H1 (cell line): ENCODE data around the gene UBL5. TPM values are rescaled to one million over a fixed set of nuclear protein-coding genes. Genes with fewer than 3 reads are reported as not detected.

ENCODE experiments used
- CTCF ChIA-PET: fragments of 300-600 bp; sonication (Branson Sonifier 250); formaldehyde crosslinking; loops from one replicate; lab custom pipeline; 2021; ENCODE audit not compliant: partially characterized antibody; lab: Charles Lee
- POLR2A ChIA-PET: fragments of 300-600 bp; sonication (Branson Sonifier 250); formaldehyde crosslinking; loops from one replicate; lab custom pipeline; 2021; ENCODE audit warnings: inconsistent platforms; ENCODE audit not compliant: partially characterized antibody; lab: Charles Lee
- DNase-seq, 2 experiments: peaks; one replicate each; pipeline versions ENCODE4 v3.0.0 to v3.0.0-alpha.2; 2010 to 2022; ENCODE audit warnings: low spot score in 2 of 2, low read depth in 1 of 2, mixed read lengths in 1 of 2
- FAIRE-seq: peaks from 2 replicates; lab custom pipeline; 2011; peaks lifted over from hg19 to GRCh38; lab: Jason Lieb, UNC
- H2AFZ ChIP-seq: 2 replicates; pipeline ENCODE4 v1.8.1; 2012; ENCODE audit warnings: low read length, inconsistent platforms
- H2AK5ac ChIP-seq: 2 replicates; pipeline ENCODE4 v1.6.1; 2013; ENCODE audit warnings: low read depth, low read length
- H2BK120ac ChIP-seq: replicated peaks from 2 replicates; pipeline ENCODE3; 2013; ENCODE audit warnings: low read depth, low read length, inconsistent platforms
- H2BK12ac ChIP-seq: 2 replicates; pipeline ENCODE4 v1.6.1; 2013; ENCODE audit warnings: low read depth, low read length
- H2BK15ac ChIP-seq: 2 replicates; pipeline ENCODE4 v1.6.1; 2013; ENCODE audit warnings: low read length
- H2BK20ac ChIP-seq: 2 replicates; pipeline ENCODE4 v1.6.1; 2013; ENCODE audit warnings: low read length
- H2BK5ac ChIP-seq: 2 replicates; pipeline ENCODE4 v1.6.1; 2013; ENCODE audit warnings: low read depth, low read length
- H3K14ac ChIP-seq: 2 replicates; pipeline ENCODE4 v1.6.1; 2013; ENCODE audit warnings: inconsistent platforms; ENCODE audit not compliant: insufficient read length
- H3K18ac ChIP-seq: 2 replicates; pipeline ENCODE4 v1.6.1; 2013; ENCODE audit warnings: low read length; ENCODE audit errors: extremely low read depth
- H3K23ac ChIP-seq: 2 replicates; pipeline ENCODE4 v1.6.1; 2013; ENCODE audit warnings: inconsistent platforms; ENCODE audit not compliant: insufficient read length
- H3K23me2 ChIP-seq: 2 replicates; pipeline ENCODE4 v1.6.1; 2013; ENCODE audit warnings: low read depth, low read length
- H3K27ac ChIP-seq: 2 replicates; pipeline ENCODE4 v1.6.1; 2011; ENCODE audit warnings: low read depth, low read length, inconsistent platforms
- H3K27me3 ChIP-seq, 4 experiments: replicated peaks in 1 of 4; 1 replicate in 1 of 4; 2 replicates in 3 of 4; pipeline versions ENCODE4 v1.6.1 to v1.8.1; 2011 to 2013; ENCODE audit warnings: low read length in 3 of 4, mild to moderate bottlenecking in 3 of 4, inconsistent platforms in 2 of 4, mixed read lengths in 2 of 4, moderate library complexity in 1 of 4; ENCODE audit not compliant: control insufficient read depth in 3 of 4, insufficient read depth in 3 of 4; ENCODE audit errors: extremely low read depth in 1 of 4
- H3K36me3 ChIP-seq, 4 experiments: 2 replicates each; pipeline versions ENCODE4 v1.6.1 to v1.8.1; 2011 to 2013; ENCODE audit warnings: mild to moderate bottlenecking in 4 of 4, low read length in 3 of 4, moderate library complexity in 2 of 4, control low read depth in 1 of 4, inconsistent platforms in 1 of 4; ENCODE audit not compliant: insufficient read depth in 4 of 4, control insufficient read depth in 2 of 4
- H3K4ac ChIP-seq: replicated peaks from 2 replicates; pipeline ENCODE3; 2013; ENCODE audit warnings: low read length, low read depth, mixed read lengths, inconsistent platforms; ENCODE audit not compliant: insufficient read length
- H3K4me1 ChIP-seq, 4 experiments: replicated peaks in 1 of 4; 1 replicate in 1 of 4; 2 replicates in 3 of 4; pipeline versions ENCODE4 v1.6.1 to v1.8.1; 2011 to 2013; ENCODE audit warnings: low read length in 3 of 4, inconsistent platforms in 2 of 4, mixed read lengths in 1 of 4; ENCODE audit not compliant: insufficient read depth in 4 of 4, control insufficient read depth in 3 of 4
- H3K4me2 ChIP-seq, 2 experiments: 2 replicates each; pipeline versions ENCODE4 v1.6.1 to v1.8.1; 2011 to 2013; ENCODE audit warnings: low read depth in 2 of 2, low read length in 2 of 2, control low read depth in 1 of 2, inconsistent platforms in 1 of 2, mild to moderate bottlenecking in 1 of 2; ENCODE audit not compliant: insufficient read depth in 1 of 2
- H3K4me3 ChIP-seq, 4 experiments: fragments of 200-600, 300-600 bp in 1 of 4; sonication (generic), shearing (Covaris generic), sonication (Bioruptor Twin) in 1 of 4; 2 replicates each; pipeline versions ENCODE4 v1.5.1 to v1.8.1; 2011 to 2016; ENCODE audit warnings: low read length in 4 of 4, low read depth in 3 of 4, control low read depth in 2 of 4, inconsistent platforms in 2 of 4, mild to moderate bottlenecking in 2 of 4, mixed read lengths in 1 of 4, moderate library complexity in 1 of 4; ENCODE audit not compliant: insufficient read depth in 2 of 4; ENCODE audit errors: extremely low read depth in 1 of 4
- H3K56ac ChIP-seq: replicated peaks from 2 replicates; pipeline ENCODE3; 2013; ENCODE audit warnings: low read depth, mild to moderate bottlenecking, mixed read lengths, low read length, inconsistent platforms; ENCODE audit not compliant: insufficient read length
- H3K79me1 ChIP-seq: 2 replicates; pipeline ENCODE4 v1.6.1; 2013; ENCODE audit warnings: low read depth, low read length, control low read depth
- H3K79me2 ChIP-seq, 2 experiments: 2 replicates each; pipeline versions ENCODE4 v1.6.1 to v1.8.1; 2012 to 2013; ENCODE audit warnings: low read length in 2 of 2, mild to moderate bottlenecking in 2 of 2, inconsistent platforms in 1 of 2; ENCODE audit not compliant: insufficient read depth in 2 of 2, control insufficient read depth in 1 of 2
- H3K9ac ChIP-seq, 4 experiments: replicated peaks in 1 of 4; 1 replicate in 1 of 4; 2 replicates in 3 of 4; pipeline versions ENCODE4 v1.6.1 to v1.8.1; 2011 to 2013; ENCODE audit warnings: low read depth in 3 of 4, low read length in 3 of 4, control low read depth in 2 of 4, mild to moderate bottlenecking in 2 of 4, moderate library complexity in 2 of 4, inconsistent platforms in 1 of 4; ENCODE audit errors: extremely low read depth in 1 of 4
- H3K9me3 ChIP-seq, 2 experiments: 2 replicates each; pipeline versions ENCODE4 v1.6.1 to v1.8.1; 2012 to 2013; ENCODE audit warnings: mild to moderate bottlenecking in 2 of 2, moderate library complexity in 2 of 2, control low read depth in 1 of 2, inconsistent platforms in 1 of 2, low read depth in 1 of 2, low read length in 1 of 2, mixed read lengths in 1 of 2; ENCODE audit not compliant: insufficient read depth in 2 of 2
- H4K20me1 ChIP-seq, 2 experiments: replicated peaks in 1 of 2; 2 replicates each; pipeline versions ENCODE3 to v1.8.1; 2011 to 2013; ENCODE audit warnings: inconsistent platforms in 2 of 2, low read length in 2 of 2, mild to moderate bottlenecking in 1 of 2; ENCODE audit not compliant: insufficient read depth in 2 of 2, control insufficient read depth in 1 of 2
- H4K5ac ChIP-seq: 2 replicates; pipeline ENCODE4 v1.6.1; 2013; ENCODE audit warnings: low read length, low read depth, mixed read lengths, inconsistent platforms; ENCODE audit not compliant: insufficient read length
- H4K8ac ChIP-seq: 2 replicates; pipeline ENCODE4 v1.8.0; 2013; ENCODE audit warnings: mild to moderate bottlenecking, moderate library complexity, low read length, inconsistent platforms; ENCODE audit not compliant: insufficient read depth; ENCODE audit errors: extremely low read depth
- H4K91ac ChIP-seq: replicated peaks from 2 replicates; pipeline ENCODE3; 2013; ENCODE audit warnings: low read length, mixed read lengths, inconsistent platforms; ENCODE audit not compliant: insufficient read length
- ATF3 ChIP-seq: IDR thresholded peaks from 2 replicates; pipeline ENCODE4 v1.6.1; 2011; ENCODE audit warnings: low read depth, mild to moderate bottlenecking, low read length; ENCODE audit not compliant: insufficient read depth
- EZH2 ChIP-seq: fragments of 200-600 bp; sonication (generic); IDR thresholded peaks from 2 replicates; pipeline ENCODE4 v1.7.1; 2012; ENCODE audit warnings: low read depth, mild to moderate bottlenecking, moderate library complexity, low read length, inconsistent platforms; ENCODE audit not compliant: severe bottlenecking
- GABPA ChIP-seq: IDR thresholded peaks from 2 replicates; pipeline ENCODE4 v1.6.1; 2011; ENCODE audit warnings: mild to moderate bottlenecking, low read length, moderate library complexity, borderline replicate concordance; ENCODE audit not compliant: insufficient read depth
- HDAC2 ChIP-seq, 2 experiments: fragments of 300-600 bp in 1 of 2; sonication (generic) in 1 of 2; IDR thresholded peaks; 2 replicates each; pipeline ENCODE4 v1.6.1; 2011 to 2012; ENCODE audit warnings: low read depth in 2 of 2, low read length in 2 of 2, mild to moderate bottlenecking in 2 of 2, moderate library complexity in 2 of 2, borderline replicate concordance in 1 of 2, inconsistent platforms in 1 of 2
- NANOG ChIP-seq: IDR thresholded peaks from 2 replicates; pipeline ENCODE4 v1.6.1; 2011; ENCODE audit warnings: low read length, low read depth, mild to moderate bottlenecking, inconsistent platforms; ENCODE audit not compliant: insufficient read depth, poor library complexity, severe bottlenecking
- NRF1 ChIP-seq: IDR thresholded peaks from 2 replicates; pipeline ENCODE4 v1.6.1; 2011; ENCODE audit warnings: mild to moderate bottlenecking, low read depth, low read length, improper control_type of control experiment
- WGBS, 2 experiments: shearing (Covaris generic) in 1 of 2; methylation state at CpG; one replicate each; pipeline versions ENCODE4 v1.1.6 to v1.1.7; 2013 to 2015; ENCODE audit warnings: low lambda C conversion rate in 2 of 2, mixed read lengths in 2 of 2, inconsistent platforms in 1 of 2, low coverage in 1 of 2, missing lambda C conversion rate in 1 of 2; ENCODE audit not compliant: insufficient replicate concordance in 2 of 2, insufficient coverage in 1 of 2, insufficient read length in 1 of 2; ENCODE audit errors: extremely low coverage in 1 of 2, missing lambda C conversion rate in 1 of 2; 5-methylcytosine and 5-hydroxymethylcytosine counted together
- polyA plus RNA-seq, 7 experiments: library from polyadenylated mRNA; depleted of rRNA in 3 of 7; stranded (reverse) in 5 of 7; unstranded in 2 of 7; fragments of >200 nt in 5 of 7; fragments of 200-250 nt in 2 of 7; gene quantifications; 1 replicate in 5 of 7; 2 replicates in 1 of 7; 4 replicates in 1 of 7; pipeline versions ENCODE4 v1.2.1 to v1.2.3, GENCODE V29; 2011 to 2013; ENCODE audit warnings: missing spikeins in 2 of 7, mixed read lengths in 2 of 7
- total RNA-seq: library from RNA; stranded (reverse); fragmentation: NEBNext Ultra II Directional; extraction: Animal tissue kit (Norgen Biotek cat#: 25700); gene quantifications from 2 replicates; pipeline ENCODE4 v1.2.1, GENCODE V29; 2021

UBL5 gene
- total and polyA plus RNA-seq, 2 of the 8 experiments (the other 6 are each of a cell fraction or from before 2014, with no cell fraction given) = 416 to 1,209 TPM

- Histone ChIP-seq H3K23me2 (peaks cover 6% of the 10 kb centered on the region; the same call in 1 of the 2 replicates), H3K4me2 (no peak overlapping the region), H3K27me3 (no peaks in the 10 kb centered on the region), H3K4me1 (no peaks in the 10 kb centered on the region; a peak in 1 of 7 replicates), H3K56ac (no peak overlapping the region), H3K9me3 (no peaks in the 10 kb centered on the region), H3K4ac (no peak overlapping the region), H2AFZ (no peak overlapping the region), H2BK120ac (no peak overlapping the region), H2BK15ac (no peak overlapping the region), H3K9ac (no peak overlapping the region), H3K4me3 (no peak overlapping the region), H4K91ac (no peak overlapping the region), H2BK5ac (no peak overlapping the region), H4K5ac (no peak overlapping the region), H4K20me1 (no peaks in the 10 kb centered on the region), H3K79me2 (no peaks in the 10 kb centered on the region), H2BK12ac (no peak overlapping the region), H3K36me3 (no peaks in the 10 kb centered on the region), H2BK20ac (no peak overlapping the region), H3K18ac (no peak overlapping the region), H3K27ac (no peak overlapping the region), H3K23ac (no peak overlapping the region), H3K79me1 (0 out of 2 replicates have a peak, but pooled peaks cover 2% of the 10 kb centered on the region), H2AK5ac (no peak overlapping the region), H4K8ac (no peak overlapping the region), H3K14ac (no peak overlapping the region)
- DNase-seq (no peak), FAIRE-seq (no peak)
- ChIA-PET POLR2A (interaction anchor here (0.8 kb wide), 1 partner anchor 179 kb away, joined by 3 read pairs; no protein-coding TSS in a partner anchor), CTCF (interaction anchor here (0.7 to 4.8 kb wide), 5 partner anchors 8 to 172 kb away, joined by 3 to 47 read pairs (median 4); no protein-coding TSS in a partner anchor)
- 87% methylated on average over 5 of the region's 5 CpGs; no CpG with 5 or more reads in 1 of the 2 experiments for WGBS, 2 experiments
- TF ChIP-seq NRF1 = no peak
- TF ChIP-seq EZH2 = no peak
- no peak for TF ChIP-seq GABPA
- no peak for TF ChIP-seq NANOG
- no peak for TF ChIP-seq HDAC2 (IDR thresholded peaks at IDR 0.05; ENCODE audit: borderline replicate concordance in 1 of 2, low read depth in 2 of 2, low read length in 2 of 2)
- TF ChIP-seq ATF3 = no peak
These were observed 29.8 kb upstream of the UBL5 start for GRCh38 chr19:9797871-9798270.
